Chondrocyte (in vitro differentiated cells): Measurements from ENCODE around the gene ABHD17A. TPM values are rescaled to one million over a fixed set of nuclear protein-coding genes. Genes with fewer than 3 reads are reported as not detected.

Experiments used
- DNase-seq: peaks from one replicate; pipeline ENCODE4 v3.0.0; 2021; ENCODE audit warnings: mixed read lengths, low spot score
- H3K27ac Mint-ChIP-seq: one replicate; pipeline ENCODE4 v1.8.0; 2021; ENCODE audit warnings: mild to moderate bottlenecking, moderate library complexity, mixed read lengths; ENCODE audit not compliant: unreplicated experiment
- H3K27me3 Mint-ChIP-seq: 2 replicates; pipeline ENCODE4 v1.8.0; 2021; ENCODE audit warnings: low read depth, mixed read lengths
- H3K36me3 Mint-ChIP-seq: 2 replicates; pipeline ENCODE4 v1.8.0; 2021; ENCODE audit warnings: low read depth, mixed read lengths
- H3K4me1 Mint-ChIP-seq: 2 replicates; pipeline ENCODE4 v1.8.0; 2021; ENCODE audit warnings: low read depth, mild to moderate bottlenecking, mixed read lengths
- H3K4me3 Mint-ChIP-seq: one replicate; pipeline ENCODE4 v1.8.0; 2021; ENCODE audit warnings: mild to moderate bottlenecking, moderate library complexity, mixed read lengths; ENCODE audit not compliant: unreplicated experiment
- H3K9me3 Mint-ChIP-seq: 2 replicates; pipeline ENCODE4 v1.8.0; 2021; ENCODE audit warnings: low read depth, mixed read lengths
- CTCF ChIP-seq: fragments of 200-600 bp; sonication (generic); IDR thresholded peaks from 2 replicates; pipeline ENCODE4 v1.5.0; 2021; ENCODE audit warnings: antibody characterized with exemption, mild to moderate bottlenecking, moderate library complexity
- total RNA-seq: library from RNA; stranded (reverse); gene quantifications from 3 replicates; pipeline ENCODE4 v1.2.1, GENCODE V29; 2021

Gene ABHD17A
- total RNA-seq, 1 donor from 2014 or later = 54.6 TPM

DNA sequence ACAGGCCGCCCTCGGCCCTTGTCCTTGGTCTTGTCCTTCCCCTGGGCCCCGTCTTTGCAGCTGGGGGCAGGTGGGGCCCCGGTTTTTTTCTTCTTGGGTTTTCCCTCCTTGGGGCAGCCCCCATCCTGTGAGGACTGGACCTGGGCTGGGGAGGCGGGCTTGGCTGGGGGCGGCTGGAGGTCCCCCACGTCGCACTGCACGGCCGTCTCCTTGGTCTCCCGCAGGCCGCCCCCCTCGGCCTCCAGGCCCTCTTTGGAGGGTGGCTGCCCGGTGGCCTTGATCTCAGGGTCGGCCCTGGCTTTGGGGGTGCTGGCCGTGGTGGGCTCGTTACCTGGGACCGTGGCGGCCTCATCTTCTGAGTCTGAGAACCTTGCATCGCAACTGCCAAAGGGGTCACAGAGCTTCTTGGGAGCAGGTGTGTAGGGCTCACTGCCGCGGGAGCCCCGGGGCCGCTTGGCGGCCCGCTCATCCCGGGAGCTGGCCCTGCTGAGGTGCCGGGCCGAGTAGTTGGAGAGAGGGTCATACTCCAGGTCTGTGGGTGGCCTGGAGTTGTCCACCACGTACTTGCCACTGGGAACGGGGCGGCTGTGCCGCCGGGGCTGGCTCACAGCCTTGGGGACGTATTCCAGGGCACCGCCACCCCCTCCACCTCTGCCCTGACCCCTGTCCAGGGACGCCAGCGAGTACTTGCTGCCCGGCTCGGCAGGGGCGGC, 57.6 kb downstream of the ABHD17A start:
- no peak for DNase-seq
- H3K36me3 Mint-ChIP-seq = peaks cover 5% of the 10 kb centered on the region
- H3K9me3 Mint-ChIP-seq = no peaks in the 10 kb centered on the region
- H3K4me3 Mint-ChIP-seq = no peak overlapping the region
- H3K4me1 Mint-ChIP-seq = peaks cover 5% of the 10 kb centered on the region
- no peak for TF ChIP-seq CTCF
- no peak overlapping the region for H3K27ac Mint-ChIP-seq
- no peaks in the 10 kb centered on the region for H3K27me3 Mint-ChIP-seq

Other genes starting within 250 kb of the ABHD17A start
- 130 to 154 TPM (median 153 TPM) in 3 replicates for gene TCF3, start 232.9 kb downstream of the ABHD17A start, total RNA-seq
- not detected in 3 replicates for gene ONECUT3, start 132.0 kb downstream of the ABHD17A start, total RNA-seq
- gene ATP8B3, start 73.2 kb downstream of the ABHD17A start, total RNA-seq = 1.9 to 6.0 TPM (median 5.7 TPM) in 3 replicates
- gene REXO1, start 37.0 kb downstream of the ABHD17A start, total RNA-seq = 22.2 to 24.9 TPM (median 24.9 TPM) in 3 replicates
- gene KLF16, start 21.9 kb downstream of the ABHD17A start, total RNA-seq = 25.0 to 38.9 TPM (median 38.9 TPM) in 3 replicates
- gene ADAT3, start 19.9 kb upstream of the ABHD17A start, total RNA-seq = 3.2 to 4.3 TPM (median 3.6 TPM) in 3 replicates
- gene SCAMP4, start 19.9 kb upstream of the ABHD17A start, total RNA-seq = 51.6 to 57.5 TPM (median 57.4 TPM) in 3 replicates
- 57.4 to 74.9 TPM (median 58.9 TPM) in 3 replicates for gene CSNK1G2, start 55.7 kb upstream of the ABHD17A start, total RNA-seq
- gene BTBD2, start 130.2 kb upstream of the ABHD17A start, total RNA-seq = 61.0 to 66.2 TPM (median 65.9 TPM) in 3 replicates
- gene MKNK2, start 165.7 kb upstream of the ABHD17A start, total RNA-seq = 32.8 to 127 TPM (median 125 TPM) in 3 replicates
- gene MOB3A, start 210.8 kb upstream of the ABHD17A start, total RNA-seq = 34.6 to 48.0 TPM (median 45.5 TPM) in 3 replicates
- gene IZUMO4, start 211.4 kb upstream of the ABHD17A start, total RNA-seq = 2.4 to 3.9 TPM (median 3.2 TPM) in 3 replicates